ENCODE measurements around the gene LEFTY1. TPM values are rescaled to one million over a fixed set of nuclear protein-coding genes. Genes with fewer than 3 reads are reported as not detected.

Gene LEFTY1
- total RNA-seq, 1 donor from 2014 or later = 0.99 TPM

- H3K4me1 Mint-ChIP-seq (ENCODE audit: low read depth) = peaks cover 20% of the 10 kb centered on the region
- no peak overlapping the region for H3K4me3 Mint-ChIP-seq (ENCODE audit: unreplicated experiment)
- H3K27me3 Mint-ChIP-seq (ENCODE audit: low read depth) = no peaks in the 10 kb centered on the region
- DNase-seq (ENCODE audit: low spot score) = no peak
- peak overlapping the region; percentile 64 for H3K27ac Mint-ChIP-seq (ENCODE audit: unreplicated experiment)
- no peaks in the 10 kb centered on the region for H3K9me3 Mint-ChIP-seq (ENCODE audit: low read depth)
- peaks cover 23% of the 10 kb centered on the region for H3K36me3 Mint-ChIP-seq (ENCODE audit: low read depth)
- TF ChIP-seq CTCF (IDR thresholded peaks at IDR 0.05) = no peak
Observed at GRCh38 chr1:225866061-225866837, 22.7 kb downstream of the LEFTY1 start.

GRCh38 chr1:225865514-225865913 lies 23.4 kb downstream of the LEFTY1 start:
- H3K27ac Mint-ChIP-seq (ENCODE audit: unreplicated experiment) = no peak overlapping the region
- no peak for TF ChIP-seq CTCF (IDR thresholded peaks at IDR 0.05)
- no peaks in the 10 kb centered on the region for H3K9me3 Mint-ChIP-seq (ENCODE audit: low read depth)
- no peaks in the 10 kb centered on the region for H3K27me3 Mint-ChIP-seq (ENCODE audit: low read depth)
- H3K36me3 Mint-ChIP-seq (ENCODE audit: low read depth) = peaks cover 23% of the 10 kb centered on the region
- H3K4me1 Mint-ChIP-seq (ENCODE audit: low read depth) = peaks cover 17% of the 10 kb centered on the region
- DNase-seq (ENCODE audit: low spot score) = no peak
- no peak overlapping the region for H3K4me3 Mint-ChIP-seq (ENCODE audit: unreplicated experiment)

GRCh38 chr1:225863167-225863566 lies 25.8 kb downstream of the LEFTY1 start:
- Mint-ChIP-seq H3K27me3 (ENCODE audit: low read depth) (no peaks in the 10 kb centered on the region), H3K4me3 (ENCODE audit: unreplicated experiment) (no peak overlapping the region), H3K9me3 (ENCODE audit: low read depth) (no peaks in the 10 kb centered on the region), H3K36me3 (ENCODE audit: low read depth) (peaks cover 27% of the 10 kb centered on the region), H3K27ac (ENCODE audit: unreplicated experiment) (no peak overlapping the region), H3K4me1 (ENCODE audit: low read depth) (peaks cover 17% of the 10 kb centered on the region)
- DNase-seq (ENCODE audit: low spot score) = no peak
- no peak for TF ChIP-seq CTCF (IDR thresholded peaks at IDR 0.05)

GRCh38 chr1:225862581-225862950 lies 26.4 kb downstream of the LEFTY1 start:
- Mint-ChIP-seq H3K9me3 (ENCODE audit: low read depth) (no peaks in the 10 kb centered on the region), H3K4me3 (ENCODE audit: unreplicated experiment) (no peak overlapping the region), H3K27me3 (ENCODE audit: low read depth) (no peaks in the 10 kb centered on the region), H3K4me1 (ENCODE audit: low read depth) (peaks cover 17% of the 10 kb centered on the region), H3K27ac (ENCODE audit: unreplicated experiment) (no peak overlapping the region), H3K36me3 (ENCODE audit: low read depth) (peaks cover 24% of the 10 kb centered on the region)
- no peak for TF ChIP-seq CTCF (IDR thresholded peaks at IDR 0.05)
- no peak for DNase-seq (ENCODE audit: low spot score)

- Mint-ChIP-seq H3K36me3 (ENCODE audit: low read depth) (peaks cover 24% of the 10 kb centered on the region), H3K4me3 (ENCODE audit: unreplicated experiment) (no peak overlapping the region), H3K4me1 (ENCODE audit: low read depth) (peaks cover 17% of the 10 kb centered on the region), H3K27me3 (ENCODE audit: low read depth) (no peaks in the 10 kb centered on the region), H3K9me3 (ENCODE audit: low read depth) (no peaks in the 10 kb centered on the region), H3K27ac (ENCODE audit: unreplicated experiment) (no peak overlapping the region)
- TF ChIP-seq CTCF (IDR thresholded peaks at IDR 0.05) = no peak
- no peak for DNase-seq (ENCODE audit: low spot score)
Observed at GRCh38 chr1:225861834-225862580, 26.9 kb downstream of the LEFTY1 start.

Data from chondrocyte (in vitro differentiated cells).